Posterior vena cava (tissue), 2 donors: ENCODE results near the gene INPP4B. TPM values are rescaled to one million over a fixed set of nuclear protein-coding genes. Genes with fewer than 3 reads are reported as not detected.
A peak's percentile ranks its signal among the peaks of the same experiment; 100 is the strongest.
"Not testable (repeated sequence)": the region's sequence is repeated elsewhere in the genome, so short reads cannot be mapped to it uniquely, and the experiment has no call there.

Source experiments
- DNase-seq: peaks from one replicate; pipeline ENCODE4 v3.0.0-alpha.2; 2020; ENCODE audit warnings: low spot score
- intact Hi-C, 2 donors: fragments of 100-400 bp; cut with DNase I; formaldehyde crosslinking; loops; one replicate each; pipeline versions ENCODE4 v1.14.1 to v1.14.2; 2022 to 2023
- total RNA-seq, 2 donors: library from RNA; stranded (reverse); fragmentation: NEBNext Ultra II Directional; extraction: Animal tissue kit (Norgen Biotek cat#: 25700); gene quantifications; one replicate each; pipeline ENCODE4 v1.2.1, GENCODE V29; 2021
- donor health status: DM: yes; HTN: yes; CAD: no.
- donor health status: DM: yes; HTN: yes; CAD: no.

Gene INPP4B
- total RNA-seq, 2 donors from 2014 or later = 24.9 to 25.7 TPM

DNA sequence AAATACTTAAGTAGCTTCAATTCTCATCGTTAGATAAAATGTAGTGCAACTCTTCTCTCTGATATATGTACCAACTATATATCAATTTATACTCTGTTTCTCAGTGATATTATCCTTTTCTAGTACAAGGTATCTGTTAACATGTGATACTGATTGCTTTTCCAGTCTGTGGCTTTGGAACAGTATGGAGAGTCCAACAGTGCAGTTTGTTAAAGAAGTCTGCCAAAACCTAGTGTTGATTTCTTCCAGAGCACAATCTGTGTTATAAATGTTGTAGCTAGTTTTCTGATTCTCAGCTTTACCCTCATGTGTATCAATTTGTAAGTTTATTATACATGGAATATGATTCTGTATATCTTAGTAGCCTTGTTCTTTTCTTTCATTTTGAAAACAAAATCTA lies 744.7 kb downstream of the INPP4B start:
- intact Hi-C loops = no loop called here
- no peak for DNase-seq

DNA sequence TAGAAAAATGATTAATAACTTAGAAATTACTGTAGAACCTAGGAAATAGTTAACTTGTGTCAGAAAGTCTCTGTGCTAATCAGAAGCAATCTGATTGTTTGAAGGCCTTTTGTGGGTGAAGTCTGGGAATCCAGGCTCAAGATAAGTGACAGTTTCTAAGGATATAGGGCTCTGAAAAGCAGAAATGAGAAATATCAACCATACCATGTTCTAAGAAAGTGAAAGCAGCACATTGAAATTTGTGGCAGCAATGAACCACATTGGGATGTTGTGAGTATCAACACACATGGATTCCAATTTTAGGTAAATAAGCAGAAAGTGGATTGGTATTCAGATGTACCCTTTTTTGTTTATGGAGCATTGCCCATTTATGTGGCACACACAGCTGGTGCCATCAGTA lies 745.2 kb downstream of the INPP4B start:
- intact Hi-C loops = no loop called here

DNA sequence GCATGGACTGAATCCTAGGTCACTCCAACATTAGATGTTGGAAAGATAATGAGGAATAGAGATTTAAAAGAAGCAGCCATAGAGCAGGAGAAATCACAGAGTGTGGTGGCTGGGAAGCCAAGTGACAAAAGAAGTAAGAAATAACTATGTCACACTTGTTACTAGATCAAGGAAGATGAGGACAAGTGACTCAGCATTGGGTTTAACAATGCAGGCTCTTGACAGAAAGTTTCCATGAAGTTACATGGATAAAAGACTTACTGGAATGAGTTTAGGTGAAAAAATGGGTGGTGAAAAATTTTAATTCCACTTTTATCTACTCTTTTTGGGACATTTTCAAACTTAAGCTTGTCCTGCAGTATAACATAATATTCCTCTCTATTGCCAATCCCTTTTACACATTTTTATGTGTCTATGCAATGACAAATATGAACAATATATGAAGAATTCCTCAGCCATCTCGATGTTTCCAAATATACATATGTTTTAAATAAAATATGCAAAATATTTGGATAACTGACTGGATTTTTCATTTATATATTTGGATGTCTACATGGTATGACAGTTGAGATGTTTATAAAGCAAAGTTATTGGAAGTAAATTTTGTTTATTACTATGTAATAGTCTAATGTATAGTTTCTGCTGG lies 747.1 kb downstream of the INPP4B start:
- intact Hi-C loops = no loop called here

More for the DNA sequence above, 745.2 kb downstream of the INPP4B start:
- DNase-seq = no peak

DNA sequence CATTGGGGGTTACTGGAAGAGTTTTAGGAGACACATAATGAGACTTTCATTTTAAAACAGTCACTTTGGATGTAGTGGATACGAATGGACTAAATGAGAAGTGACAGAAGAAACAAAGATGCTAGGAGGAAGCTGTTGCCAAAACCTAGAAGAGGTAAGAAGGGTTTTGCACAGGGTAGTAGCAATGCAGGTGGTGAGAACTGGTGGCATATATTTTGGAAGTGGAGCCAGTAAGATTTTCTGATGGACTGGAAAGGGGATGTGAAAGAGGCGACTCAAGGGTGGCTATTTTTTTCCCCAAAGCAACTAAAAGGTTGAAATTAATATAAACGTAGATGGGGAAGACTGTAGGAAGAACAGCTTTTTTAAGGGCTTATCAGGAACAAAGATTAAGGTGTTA lies 747.7 kb downstream of the INPP4B start:
- intact Hi-C loops = no loop called here

More for the DNA sequence above, 747.1 kb downstream of the INPP4B start:
- DNase-seq = no peak

DNA sequence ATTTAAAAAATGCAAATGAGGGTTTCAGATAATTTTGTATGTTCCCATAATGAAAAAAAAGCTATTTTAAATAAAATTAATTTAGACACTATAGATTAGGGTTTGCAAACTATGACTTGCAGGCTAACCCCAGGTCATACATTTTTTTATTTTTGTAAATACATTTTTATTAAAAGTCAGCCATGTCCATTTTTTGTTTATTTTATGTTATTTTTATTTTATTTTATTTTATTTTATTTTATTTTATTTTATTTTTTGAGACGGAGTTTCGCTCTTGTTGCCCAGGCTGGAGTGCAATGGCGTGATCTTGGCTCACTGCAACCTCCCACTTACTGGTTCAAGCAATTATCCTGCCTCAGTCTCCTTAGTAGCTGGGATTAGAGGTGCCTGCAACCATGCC lies 749.1 kb downstream of the INPP4B start:
- intact Hi-C loops = no loop called here
- no peak for DNase-seq

More for the DNA sequence above, 747.7 kb downstream of the INPP4B start:
- DNase-seq = no peak

DNA sequence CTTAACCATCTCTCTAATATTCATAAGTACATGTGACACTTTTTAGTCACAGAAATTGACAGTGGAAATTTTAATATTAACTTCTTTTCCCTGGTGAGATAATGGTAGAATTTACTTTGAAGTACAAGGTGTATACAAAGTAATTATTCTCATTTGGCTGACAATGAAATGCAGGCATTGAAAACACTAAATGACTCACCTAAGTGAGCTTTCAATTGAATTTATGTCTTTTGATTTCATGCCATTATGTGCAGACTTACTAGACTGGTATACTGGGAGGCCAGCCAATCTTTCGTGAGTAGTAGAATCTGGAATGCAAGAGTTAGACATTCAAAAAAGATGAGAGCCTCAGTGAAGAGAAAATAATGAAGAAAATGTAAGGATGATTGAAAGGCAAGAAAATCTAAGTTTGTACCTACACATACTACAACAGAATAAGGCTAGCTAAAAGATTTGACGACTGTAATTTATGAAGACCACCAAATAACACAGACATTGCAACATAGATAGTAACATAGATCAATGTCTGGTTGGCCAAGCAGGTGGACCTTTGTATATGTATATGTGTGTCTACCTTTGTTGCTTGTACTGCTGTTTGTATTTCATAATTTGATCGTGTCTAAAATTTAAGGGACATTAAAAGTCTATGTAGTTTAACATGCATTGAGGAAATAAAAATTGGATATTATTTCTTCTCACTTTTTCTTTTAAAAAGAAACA lies 750.1 kb downstream of the INPP4B start:
- DNase-seq = no peak
- intact Hi-C loops = no loop called here

DNA sequence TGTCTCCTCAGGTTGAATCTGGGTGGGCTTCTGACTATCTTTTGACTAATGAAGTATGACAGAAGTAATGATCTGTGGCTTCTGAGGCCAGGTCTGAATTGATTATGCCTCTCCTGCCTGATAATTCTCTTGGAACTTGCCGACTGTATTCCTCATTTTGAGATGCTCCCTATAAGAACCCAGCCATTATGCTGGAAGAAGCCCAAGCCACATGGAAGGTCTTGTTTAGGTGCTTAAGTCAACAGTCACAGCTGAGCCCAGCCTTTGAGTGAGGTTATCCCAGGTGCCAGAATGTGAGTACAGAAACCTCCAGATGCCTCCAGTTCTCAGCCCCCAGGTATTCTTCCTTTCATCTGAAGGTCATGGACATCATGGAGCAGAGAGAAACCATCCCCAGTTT lies 753.2 kb downstream of the INPP4B start:
- intact Hi-C loops = no loop called here
- no peak for DNase-seq

DNA sequence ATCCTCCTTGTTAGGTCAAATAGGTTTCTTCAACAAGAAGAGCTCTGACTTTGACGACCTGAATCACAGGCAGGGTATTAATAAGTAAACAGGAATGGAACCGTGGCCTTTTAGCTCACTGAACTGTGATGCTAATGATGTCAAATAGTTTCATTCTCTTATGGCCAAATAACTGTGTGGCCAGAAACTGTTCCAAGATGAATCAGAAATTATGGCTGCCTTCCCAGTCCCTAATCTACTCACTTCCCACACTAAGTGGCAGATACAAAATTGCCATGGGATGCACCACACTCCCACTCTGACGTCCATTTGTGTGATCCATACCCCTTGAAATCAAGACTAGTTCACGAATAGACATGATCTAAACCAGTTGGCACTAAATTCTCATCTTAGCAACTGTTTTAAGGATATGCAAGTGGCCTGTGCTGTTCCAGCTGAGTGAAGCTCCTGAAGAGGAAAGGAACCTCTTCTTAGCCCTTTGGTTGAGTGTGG lies 754.4 kb downstream of the INPP4B start:
- intact Hi-C loops = no loop called here
- peak; percentile 58 for DNase-seq

DNA sequence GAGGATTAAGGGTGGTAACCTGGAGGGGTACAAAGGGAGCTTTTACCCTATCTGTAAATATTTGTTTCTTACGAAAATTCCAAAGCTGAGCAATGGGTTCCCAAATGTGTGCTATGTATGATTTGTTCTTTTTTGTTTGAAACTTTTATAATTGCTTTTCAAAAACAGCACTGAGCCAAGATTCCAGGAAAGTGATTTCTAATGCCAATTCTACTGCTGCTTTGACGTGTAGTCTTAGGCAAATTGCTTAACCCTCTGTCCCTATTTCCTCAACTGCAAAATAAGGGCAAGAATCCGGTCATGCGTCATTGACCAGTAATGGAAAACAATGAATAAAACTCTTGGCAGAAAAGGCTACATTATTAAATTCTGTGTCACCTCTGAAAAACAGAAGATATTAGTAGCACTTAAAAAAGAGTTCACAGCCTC lies 755.0 kb downstream of the INPP4B start:
- intact Hi-C loops = no loop called here
- DNase-seq = no peak

DNA sequence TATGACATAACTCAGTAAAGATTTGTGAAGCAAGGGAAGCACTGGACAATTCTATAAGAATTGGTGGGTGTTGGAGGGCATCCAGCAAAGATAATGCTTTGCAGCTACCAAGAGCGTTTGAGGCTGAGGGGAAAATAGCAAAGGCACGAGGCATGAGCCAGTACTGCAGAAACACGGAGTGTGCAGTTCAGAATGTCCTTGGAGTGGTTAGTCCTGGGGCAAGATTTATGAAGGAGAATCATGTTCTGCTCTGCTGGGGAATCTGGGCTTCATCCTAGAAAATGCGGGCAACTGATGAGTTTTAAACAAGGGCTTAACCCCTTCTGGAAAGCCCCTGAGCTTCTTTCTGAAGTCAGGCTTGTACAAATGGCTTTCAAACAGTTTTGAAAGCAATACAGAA lies 757.2 kb downstream of the INPP4B start:
- intact Hi-C loops = no loop called here
- no peak for DNase-seq

DNA sequence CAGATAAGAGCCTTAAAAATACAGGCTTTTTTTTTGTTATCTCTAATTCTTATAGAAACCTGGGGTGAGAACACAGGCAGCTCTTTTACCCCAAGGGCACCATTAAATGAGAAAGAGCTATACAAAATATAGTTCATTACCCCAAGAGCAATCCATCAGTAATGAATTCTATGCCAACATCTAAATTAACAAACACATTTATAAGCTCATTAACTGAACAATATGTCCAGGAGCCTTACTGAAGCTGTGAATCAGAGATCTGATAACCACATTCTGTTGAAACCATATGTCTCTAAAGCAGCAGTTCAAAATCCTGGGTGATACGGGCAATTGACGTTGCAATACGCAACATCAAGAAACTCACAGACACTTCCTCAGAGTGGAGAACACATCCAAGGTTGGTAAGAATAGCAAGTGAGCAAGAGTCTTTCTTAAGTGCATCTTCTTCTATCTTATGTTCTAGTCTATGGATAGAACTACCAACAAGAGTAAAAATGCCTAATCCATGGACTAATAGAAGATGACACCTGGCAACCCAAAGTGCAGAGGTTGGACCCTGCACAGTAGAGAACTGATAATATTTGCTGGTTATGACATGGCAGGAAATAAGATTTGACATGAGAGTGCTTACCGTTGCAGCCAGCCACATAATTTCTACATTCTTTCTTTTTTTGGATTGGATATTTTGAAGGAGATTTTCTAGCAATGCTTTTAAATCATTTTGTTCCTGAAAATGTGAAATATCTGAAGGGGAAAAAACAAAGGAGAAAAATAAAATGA lies 760.4 kb downstream of the INPP4B start:
- intact Hi-C loops = no loop called here

DNA sequence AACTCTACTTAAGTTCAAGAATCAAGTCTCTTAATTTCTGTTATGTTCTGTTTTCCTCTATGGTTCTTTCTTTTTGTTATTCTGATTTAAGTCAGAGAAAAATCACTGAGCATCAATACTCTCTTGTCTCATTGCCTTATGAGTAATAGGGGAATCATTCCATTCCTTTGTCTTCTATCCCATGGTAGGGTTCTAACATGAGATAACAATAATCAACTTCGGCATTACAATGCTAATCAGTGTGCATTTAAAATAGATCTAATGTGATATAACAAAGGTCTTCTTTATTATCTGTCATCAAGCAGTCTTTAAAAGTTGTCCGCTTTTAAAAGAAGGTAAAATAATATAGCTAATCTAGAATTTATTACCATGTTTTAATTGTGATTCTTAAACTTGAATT lies 762.8 kb downstream of the INPP4B start:
- no peak for DNase-seq
- intact Hi-C loops = no loop called here

More for the DNA sequence above, 760.4 kb downstream of the INPP4B start:
- DNase-seq = no peak

DNA sequence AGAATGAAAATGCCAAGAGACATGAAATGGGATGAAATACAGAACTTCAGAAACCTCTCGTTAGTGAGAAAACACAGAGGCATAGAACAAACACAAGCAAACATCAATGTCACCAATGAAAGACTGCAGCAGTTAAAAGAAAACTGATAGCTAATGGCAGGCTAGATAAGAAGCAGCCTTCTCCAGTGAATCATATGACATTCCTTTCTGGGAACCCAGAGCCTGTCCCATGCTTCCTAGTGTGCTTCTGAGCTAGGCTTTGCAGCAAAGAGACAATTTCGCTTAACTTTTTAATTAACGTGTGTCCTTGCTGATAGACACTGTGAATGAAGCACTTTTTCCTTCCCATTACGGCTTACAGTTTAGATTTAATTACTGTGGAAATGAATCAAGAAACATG lies 765.1 kb downstream of the INPP4B start:
- no peak for DNase-seq
- intact Hi-C loops = no loop called here

DNA sequence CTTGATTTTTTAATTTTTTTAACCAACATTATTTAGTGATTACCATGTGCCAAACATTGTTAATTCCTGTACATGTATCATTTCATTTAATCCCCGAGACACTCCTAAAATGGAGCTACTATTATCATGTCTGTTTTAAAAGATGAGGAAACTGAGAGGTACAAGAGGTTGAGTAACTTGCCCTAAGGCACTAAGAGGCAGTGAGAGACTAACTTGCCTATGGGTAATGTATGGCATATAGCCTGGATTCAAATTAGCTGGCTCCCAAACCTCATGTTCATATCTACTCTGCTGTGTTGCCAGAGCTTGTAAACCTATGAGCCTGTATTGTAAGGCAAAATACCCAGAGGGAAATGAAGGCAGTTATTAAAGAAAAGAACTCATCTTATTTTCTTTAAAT lies 766.1 kb downstream of the INPP4B start:
- intact Hi-C loops = no loop called here
- DNase-seq = no peak

DNA sequence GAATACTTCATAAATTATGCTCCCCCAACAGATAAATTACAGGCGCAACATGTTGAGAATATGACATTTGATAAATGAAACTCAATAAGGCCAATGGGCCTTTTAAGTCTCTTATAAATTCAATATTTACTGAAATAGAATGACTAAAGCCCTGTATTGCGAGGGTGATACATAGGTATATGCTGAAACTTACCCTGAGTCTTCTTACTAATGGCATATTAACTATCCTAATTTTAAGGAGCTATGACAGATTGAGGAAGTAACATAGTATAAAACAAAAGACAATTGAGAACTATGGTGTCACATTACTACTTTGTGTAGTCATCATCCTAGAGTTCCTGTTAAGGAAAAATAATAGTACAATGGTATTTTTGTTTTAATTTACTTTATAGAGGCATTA lies 769.1 kb downstream of the INPP4B start:
- DNase-seq = no peak
- intact Hi-C loops = no loop called here

DNA sequence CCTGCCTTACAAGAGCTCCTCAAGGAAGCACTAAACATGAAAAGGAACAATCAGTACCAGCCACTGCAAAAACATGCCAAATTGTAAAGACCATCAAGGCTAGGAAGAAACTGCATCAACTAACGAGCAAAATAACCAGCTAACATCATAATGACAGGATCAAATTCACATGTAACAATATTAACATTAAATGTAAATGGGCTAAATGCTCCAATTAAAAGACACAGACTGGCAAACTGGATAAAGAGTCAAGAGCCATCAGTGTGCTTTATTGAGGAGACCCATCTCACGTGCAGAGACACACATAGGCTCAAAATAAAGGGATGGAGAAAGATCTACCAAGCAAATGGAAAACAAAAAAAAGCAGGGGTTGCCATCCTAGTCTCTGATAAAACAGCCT lies 777.8 kb downstream of the INPP4B start:
- DNase-seq, intact Hi-C loops: not testable (repeated sequence)

DNA sequence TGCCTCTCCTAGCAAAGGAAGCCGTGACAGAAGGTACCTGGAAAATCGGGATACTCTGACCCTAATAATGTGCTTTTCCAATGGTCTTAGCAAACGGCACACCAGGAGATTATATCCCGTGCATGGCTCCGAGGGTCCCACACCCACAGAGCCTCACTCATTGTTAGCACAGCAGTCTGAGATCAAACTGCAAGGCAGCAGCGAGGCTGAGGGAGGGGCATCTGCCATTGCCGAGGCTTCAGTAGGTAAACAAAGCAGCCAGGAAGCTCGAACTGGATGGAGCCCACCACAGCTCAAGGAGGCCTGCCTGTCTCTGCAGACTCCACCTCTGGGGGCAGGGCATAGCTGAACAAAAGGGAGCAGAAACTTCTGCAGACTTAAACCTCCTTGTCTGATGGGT lies 779.5 kb downstream of the INPP4B start:
- intact Hi-C loops, DNase-seq: not testable (repeated sequence)

DNA sequence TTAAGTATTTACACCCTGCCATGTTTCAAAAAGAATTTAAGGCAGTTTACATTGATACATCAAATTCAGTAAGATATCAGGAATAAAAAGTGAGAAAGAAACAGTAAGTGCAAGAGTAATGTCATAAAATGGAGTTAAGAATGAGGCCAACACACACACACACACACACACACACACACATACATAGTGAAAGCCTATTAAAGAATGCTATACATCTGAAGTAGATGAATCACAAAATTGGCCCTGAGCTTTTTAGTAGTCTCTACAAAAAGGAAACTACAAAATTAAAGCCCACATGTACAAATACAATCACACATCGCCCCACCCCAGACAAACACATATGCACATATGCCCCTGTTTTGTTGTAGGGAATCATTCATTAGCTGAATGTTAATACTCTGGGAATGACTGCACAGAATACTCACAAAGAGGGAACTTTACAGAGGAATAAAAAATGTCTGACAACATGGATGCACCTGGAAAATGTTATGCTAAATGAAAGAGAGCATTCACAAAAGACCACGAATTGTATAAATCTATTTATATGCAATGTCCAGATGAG lies 780.9 kb downstream of the INPP4B start:
- DNase-seq = no peak
- intact Hi-C loops = no loop called here

DNA sequence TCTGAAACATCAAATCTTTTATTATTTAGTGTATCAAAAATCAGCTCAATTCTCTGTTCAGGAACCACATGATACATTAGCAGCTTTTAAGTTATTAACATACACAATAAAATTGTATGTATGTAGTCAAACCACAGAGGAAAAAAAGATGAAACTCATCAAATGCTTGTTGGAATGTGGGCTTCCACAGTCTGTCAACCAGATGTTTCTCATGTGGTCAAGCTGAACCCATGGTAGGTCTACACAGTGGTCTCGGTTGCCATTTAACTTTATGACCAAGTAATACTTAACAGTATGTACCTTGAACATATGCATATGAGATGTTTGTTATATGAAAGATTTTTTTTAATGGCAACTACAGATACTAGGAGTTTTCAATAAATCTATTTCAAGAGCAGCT lies 781.9 kb downstream of the INPP4B start:
- intact Hi-C loops = no loop called here
- DNase-seq = no peak

DNA sequence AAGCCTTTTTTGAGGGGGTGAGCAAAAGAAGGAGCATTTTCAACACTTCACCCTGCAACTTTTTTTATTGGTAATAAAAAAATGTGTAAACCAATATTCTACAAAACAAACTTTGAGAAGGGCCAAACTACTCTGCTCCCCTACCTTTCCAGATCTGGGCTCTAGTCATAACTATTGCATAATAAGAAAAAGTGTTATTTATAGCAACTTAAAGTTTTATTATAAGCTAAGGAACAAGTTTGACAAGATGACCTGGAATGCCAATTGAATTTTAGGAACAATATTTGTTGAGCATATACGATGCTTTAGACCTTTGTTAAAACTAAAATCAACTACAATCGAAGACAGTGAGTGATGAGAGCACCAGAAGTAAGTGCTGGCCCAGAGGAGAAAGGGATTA lies 800.1 kb downstream of the INPP4B start:
- DNase-seq = no peak
- intact Hi-C loops = no loop called here
